Activated CD4-positive, CD25-positive, alpha-beta regulatory T cell treated with anti-CD3 and anti-CD28 coated beads, Interleukin-2, amount 50 U/mL, for 72 hours (primary cell): ENCODE measurements around the gene ZNF888.
A peak's percentile ranks its signal among the peaks of the same experiment; 100 is the strongest.
"Not testable (repeated sequence)": the region's sequence is repeated elsewhere in the genome, so short reads cannot be mapped to it uniquely, and the experiment has no call there.

Experiments used
- DNase-seq: peaks from one replicate; pipeline ENCODE4 v3.0.0; 2021

Gene ZNF888

DNA sequence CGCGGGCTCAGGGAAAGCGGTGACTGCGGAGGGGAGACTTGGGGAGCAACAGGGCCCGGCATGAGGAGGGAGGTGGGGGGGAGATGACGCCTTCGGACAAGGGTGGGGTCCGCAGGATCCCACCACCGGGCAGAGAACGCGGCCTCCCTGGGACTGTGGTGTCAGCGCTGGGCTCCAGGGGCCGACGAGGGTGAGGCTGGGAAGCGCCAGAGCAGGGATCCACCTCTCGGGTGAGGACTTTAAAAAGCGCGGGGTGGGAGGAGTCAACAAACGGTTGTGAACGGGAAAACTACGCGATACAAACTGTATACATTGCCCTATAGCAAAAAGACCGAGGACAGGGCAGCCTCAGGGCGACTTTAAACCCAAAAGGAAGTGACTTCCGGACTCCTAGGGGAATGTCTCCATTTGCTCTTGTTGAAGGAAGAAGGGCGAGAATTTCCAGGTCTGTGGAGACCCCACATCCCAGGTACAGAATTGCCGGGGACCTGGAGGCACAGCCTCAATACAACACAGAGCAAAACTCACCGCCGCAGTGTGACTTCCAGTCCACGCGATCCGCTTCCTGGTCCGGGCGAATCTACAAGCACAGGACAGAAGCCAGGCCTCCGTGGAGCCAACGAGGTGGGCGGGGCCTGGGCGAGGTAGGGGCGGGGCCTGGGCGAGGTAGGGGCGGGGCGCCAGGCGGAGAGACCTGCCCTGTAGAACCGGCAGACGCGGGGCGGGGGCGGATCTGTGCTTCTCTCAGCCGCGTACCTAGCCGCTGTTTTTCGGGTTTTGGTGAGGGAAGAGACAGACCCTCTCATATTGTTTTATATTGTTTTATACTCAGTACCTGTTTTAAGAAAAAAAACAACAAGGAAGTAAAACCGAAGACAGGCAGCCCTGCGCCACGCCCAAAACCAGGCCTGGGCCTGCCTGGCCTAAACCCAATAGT, at the start of gene ZNF888:
ZNF888 (minus strand) TSS at position 588 of the 937 bp plus-strand sequence. CDS start 5,555 bp downstream, outside the sequence.
- DNase-seq, result peak; percentile 86

DNA sequence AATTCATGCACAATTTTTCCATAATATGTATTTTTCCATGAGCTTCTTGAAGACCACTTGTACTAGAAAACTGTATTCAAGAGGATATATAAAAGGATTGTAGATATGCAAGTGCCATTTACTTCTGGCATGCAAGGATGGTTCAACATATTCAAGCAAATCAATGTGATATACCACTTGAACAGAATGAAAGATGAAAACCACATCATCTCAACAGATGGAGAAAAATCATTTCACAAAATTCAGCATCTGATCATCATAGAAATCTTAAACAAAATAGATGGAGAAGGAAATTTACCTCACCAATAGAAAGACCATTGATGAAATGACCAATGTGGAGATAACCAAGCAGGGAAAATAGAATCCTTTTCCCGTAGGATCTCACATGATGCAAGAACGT, 44.5 kb upstream of the ZNF888 start:
- no peak for DNase-seq

DNA sequence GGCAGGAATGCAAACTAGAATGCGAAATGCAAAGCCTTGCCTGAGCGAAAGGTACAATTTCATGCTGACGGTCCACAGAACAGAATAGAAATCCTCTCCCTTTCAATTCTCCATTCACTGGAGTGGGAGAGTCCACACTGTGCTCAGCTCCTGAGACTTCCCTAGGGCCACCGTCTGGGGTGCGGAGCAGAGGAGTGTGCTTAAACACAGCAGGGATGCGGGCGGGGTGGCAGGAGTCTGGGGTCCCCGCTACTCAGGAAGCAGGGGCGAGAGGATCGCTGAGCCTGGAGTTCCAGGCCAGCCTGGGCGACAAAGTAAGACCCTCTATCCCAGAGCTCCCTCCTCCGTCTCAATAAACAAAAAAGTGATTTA, 40.0 kb upstream of the ZNF888 start:
- peak; percentile 30 for DNase-seq

DNA sequence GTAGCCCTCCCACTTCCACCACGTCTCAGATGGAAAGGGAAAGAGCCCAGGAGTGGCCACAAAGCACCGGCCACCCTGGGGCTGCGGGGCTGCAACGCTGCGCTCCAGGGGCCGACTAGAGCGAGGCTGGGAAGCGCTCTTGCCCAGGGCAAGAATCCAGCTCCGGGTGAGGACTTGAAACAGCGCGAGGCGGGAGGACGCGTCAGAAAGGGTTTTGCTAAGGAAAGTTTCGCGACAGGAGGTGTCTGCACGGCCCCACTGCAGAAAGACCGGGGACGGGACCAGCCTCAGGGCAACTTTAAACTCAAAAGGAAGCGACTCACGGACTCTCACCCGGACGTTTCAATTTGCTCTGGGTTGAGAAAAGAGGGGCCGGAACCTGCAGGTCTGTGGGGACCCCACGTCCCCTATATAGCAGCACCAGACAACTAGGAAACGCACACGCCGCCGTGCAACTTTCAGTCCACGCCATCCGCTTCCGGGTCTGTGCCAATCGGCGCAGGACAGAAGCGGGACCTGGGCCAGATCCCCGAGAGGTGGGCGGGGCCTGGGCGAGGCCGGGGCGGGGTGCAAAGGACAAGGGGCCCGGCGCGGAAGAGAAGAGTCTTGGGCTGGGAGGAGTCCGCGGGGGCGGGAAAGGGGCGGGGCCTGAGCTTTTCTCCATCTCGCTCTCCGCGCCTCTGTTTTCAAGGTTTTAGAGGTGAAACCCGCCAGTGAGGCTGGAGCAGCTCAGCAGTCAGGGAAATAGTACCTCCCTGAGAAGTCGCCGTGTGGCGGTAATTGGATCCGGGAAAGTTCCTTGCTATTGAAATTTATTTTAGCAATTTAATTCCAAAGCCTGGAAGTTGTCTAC, 39.4 kb upstream of the ZNF888 start, which contains the start of gene ZNF816:
ZNF816 (minus strand) TSS at position 488 of the 853 bp plus-strand sequence. CDS start 6,792 bp downstream, outside the sequence.
- peak; percentile 99 for DNase-seq

DNA sequence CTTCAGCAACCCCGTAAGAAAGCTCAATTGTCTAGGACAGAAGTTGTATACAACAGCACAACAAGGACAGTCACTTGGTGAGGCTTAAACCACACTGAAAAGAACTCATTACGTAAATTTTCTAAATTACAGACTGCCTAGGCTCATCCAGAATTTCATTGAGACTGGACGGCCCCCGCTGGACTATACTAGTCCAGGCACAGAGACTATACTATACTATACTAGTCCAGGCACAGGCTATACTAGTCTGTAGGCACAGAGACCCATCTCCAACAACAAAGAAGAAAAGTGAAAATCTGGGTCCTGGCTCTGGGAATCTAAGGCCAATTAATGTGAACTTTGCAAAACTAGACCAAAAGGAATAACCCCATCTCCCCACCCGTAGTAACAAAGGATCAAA, 38.8 kb upstream of the ZNF888 start:
- no peak for DNase-seq

DNA sequence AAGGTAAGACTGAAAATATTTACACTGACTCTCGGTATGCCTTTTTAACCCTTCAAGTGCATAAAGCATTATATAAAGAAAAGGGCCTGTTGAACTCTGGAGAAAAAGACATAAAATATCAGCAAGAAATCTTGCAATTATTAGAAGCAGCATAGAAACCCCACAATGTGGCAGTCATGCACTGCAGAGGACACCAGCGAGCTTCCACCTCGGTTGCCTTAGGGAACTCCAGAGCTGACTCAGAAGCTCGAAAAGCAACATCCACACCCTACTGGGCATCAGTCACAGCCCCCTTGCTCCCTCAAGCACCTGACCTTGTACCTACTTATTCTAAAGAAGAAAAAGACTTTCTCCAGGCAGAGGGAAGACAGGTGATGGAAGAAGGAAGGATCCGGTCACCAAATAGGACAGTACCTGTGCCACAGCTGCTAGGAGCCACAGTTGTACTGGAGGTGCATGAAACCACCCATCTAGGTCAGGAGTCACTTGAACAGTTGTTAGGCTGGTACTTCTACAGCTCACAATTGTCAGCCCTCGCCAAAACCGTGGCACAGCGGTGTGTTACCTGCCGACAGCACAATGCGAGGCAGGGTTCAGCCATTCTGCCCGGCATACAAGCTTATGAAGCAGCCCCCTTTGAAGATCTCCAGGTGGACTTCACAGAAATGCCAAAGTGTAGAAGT, 36.5 kb upstream of the ZNF888 start:
- DNase-seq, result no peak

DNA sequence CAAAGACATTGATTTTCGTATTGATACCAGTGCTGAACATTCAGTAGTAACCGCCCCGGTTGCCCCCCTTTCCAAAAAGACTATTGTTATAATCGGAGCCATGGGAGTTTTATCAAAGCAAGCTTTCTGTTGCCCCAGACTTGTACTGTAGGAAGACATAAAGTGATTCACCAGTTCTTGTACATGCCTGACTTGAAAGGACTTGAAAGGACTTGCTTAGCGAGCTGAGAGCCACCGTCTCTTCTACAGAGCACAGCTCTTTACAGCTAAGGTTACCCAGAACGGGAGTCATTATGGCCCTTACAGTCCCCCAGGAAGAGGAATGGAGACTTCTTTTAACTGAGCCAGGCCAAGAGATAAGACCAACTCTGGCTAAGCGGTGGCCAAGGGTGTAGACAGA, 34.4 kb upstream of the ZNF888 start:
- no peak for DNase-seq

DNA sequence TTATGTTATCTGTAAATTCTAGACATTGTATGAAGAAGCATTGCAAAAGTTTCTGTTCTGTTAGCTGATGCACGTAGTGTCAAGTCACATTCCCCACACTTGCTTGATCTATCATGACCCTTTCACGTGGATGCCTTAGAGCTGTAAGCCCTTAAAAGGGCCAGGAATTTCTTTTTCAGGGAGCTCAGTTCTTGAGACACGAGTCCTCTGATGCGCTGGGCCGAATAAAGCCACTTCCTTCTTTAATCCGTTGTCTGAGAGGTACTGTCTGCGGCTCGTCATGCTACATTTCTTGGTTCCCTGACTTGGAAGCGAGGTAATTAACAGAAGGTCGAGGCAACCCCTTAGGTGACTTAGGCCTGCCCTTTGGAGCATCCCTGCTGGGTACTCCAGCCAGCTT, 33.7 kb upstream of the ZNF888 start:
- DNase-seq, result no peak

DNA sequence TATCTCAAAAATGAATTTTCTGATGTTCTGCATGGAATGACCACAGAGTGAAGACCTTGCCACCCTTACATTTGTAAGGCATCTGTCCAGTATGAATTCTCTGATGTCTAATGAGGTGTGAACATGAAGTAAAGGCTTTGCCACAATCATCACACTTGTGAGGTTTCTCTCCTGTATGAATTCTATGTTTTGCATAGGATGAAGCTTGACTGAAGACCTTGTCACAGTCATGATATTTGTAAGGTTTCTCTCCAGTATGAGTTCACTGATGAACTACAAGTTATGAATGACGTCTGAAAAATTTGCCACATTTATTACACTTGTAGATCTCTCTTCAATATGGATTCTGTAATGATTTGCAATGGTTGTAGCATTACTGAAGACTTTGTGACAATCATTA, 26.2 kb upstream of the ZNF888 start:
- no peak for DNase-seq

DNA sequence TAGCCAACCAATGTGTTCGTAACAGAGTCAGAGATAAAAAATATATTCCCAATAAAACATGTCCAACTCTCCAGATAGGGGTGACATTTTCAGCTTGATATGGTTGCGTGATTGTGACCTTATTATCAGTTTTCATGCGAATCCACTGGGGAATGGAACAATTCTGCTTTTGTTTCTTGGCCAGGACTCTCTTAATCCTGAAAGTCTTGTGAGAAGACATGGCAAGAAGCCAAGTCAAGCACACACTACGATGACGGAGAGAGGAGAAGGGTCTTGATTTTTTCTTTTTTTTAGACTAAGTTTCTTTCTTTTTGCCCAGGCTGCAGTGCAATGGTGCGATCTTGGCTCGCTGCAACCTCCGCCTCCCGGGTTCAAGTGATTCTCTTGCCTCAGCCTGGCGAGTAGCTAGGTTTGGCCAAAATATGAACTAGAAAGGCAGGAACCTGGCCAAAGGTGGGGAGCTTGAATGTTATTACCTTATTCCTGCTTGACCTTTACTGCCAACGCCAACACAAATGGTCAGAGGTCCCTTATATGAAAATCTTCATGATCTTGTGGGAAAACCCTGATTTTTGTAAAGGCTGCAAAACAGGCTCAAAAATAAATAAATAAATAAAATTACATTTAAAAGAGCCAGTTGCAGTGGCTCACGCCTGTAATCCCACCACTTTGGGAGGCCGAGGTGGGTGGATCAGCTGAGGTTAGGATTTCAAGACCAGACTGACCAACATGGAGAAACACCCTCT, 25.0 kb upstream of the ZNF888 start:
- DNase-seq, result no peak

DNA sequence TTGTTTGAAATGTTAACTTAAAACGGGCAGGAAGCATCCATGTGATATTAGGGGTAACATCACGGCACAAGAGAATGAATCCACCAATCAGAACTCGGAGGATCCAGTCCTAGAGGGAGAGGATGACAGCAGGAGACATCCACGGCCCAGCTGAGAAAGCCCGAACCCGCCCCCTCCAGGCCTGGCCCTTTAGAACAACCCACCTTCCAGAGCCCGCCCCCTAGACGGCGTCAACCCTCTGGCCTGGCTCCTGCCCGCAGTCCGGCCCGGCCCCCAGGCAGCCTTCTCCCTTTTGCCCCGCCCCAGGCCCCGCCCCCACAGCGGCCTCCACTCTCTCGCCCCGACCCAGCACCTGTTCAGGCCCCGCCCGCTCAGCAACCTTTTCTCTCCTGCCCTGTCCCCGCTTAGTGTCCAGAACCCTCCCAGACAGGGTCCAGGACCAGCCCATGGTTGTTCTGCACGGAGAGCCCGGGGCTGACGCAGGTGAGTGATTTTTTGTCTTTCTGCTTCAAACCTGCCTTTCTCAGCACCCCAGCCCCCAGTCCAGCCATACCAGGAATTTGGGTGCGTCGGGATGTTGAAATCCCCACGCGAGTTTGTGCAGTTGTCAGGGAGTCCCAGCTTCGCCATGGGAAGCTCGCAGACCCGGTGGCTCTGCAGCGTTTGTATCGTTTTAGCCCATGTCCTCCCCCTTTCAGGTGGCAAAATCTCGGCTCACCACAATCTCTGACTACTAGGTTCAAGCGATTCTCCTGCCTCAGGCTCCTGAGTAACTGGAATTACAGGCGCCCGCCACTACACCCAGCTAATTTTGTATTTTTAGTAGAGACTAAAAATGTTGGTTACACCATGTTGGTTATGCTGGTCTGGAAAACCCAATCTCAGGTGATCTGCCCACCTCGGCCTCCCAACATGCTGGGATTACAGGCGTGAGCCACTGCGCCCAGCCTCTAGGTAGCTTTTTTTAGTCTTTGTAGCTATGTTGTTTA, 23.4 kb upstream of the ZNF888 start:
- no peak for DNase-seq

DNA sequence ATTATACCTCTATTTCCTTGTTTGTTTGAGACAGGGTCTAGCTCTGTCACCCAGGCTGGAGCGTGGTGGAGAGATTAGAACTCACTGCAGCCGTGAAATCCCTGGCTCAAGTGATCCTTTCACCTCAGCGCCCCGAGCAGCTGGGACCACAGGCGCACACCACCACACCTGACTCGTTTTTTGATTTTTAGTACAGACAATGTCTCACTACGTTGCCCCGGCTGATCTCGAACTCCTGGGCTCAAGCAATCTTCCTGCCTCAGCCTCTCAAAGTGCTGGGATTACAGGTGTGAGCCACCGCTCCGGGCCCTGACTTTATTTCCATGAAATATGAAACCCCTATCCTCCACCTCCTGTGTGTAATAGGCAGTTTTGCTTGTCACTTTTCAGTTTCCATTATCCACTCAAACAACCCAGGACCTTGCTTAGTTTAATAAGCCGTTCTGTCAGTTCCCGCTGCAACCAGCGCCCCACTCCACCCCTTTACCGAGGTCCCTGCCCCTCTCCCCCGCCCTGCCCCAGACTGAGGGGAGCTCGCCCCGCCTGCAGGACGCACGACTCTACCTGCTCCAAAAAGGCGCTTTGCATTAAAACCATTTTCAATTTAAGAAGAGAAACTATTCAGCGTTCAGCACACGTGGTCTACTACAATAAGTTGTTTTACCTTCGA, 22.6 kb upstream of the ZNF888 start:
- no peak for DNase-seq

DNA sequence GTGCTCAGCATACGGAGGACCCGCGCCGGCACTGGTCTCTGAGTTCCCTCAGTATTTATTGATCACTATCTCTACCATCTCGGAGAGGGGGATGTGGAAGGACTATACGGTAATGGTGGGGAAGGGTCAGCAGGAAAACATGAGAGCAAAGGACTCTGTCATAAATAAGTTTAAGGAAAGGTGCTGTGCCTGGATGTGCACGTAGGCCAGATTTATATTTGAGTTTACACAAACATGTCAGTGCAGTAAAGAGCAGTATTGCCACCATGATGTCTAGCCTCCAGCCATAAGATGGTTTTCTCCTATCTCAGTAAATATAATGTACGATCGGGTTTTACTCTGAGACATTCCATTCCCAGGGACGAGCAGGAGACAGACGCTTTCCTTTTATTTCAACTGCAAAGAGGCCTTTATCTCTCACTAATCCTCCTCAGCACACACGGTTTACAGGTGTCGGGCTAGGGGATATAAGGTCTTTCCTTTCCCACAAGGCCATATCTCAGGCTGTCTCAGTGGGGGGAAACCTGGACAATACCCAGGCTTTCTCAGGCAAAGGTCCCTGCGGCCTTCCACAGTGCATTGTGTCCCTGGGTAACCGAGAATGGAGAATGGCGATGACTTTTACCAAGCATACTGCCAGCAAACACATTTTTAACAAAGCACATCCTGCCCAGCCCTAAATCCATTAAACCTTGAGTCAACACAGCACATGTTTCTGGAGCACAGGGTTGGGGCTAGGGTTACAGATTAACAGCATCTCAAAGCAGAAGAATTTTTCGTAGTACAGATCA, 21.7 kb upstream of the ZNF888 start:
- not testable (repeated sequence) for DNase-seq

DNA sequence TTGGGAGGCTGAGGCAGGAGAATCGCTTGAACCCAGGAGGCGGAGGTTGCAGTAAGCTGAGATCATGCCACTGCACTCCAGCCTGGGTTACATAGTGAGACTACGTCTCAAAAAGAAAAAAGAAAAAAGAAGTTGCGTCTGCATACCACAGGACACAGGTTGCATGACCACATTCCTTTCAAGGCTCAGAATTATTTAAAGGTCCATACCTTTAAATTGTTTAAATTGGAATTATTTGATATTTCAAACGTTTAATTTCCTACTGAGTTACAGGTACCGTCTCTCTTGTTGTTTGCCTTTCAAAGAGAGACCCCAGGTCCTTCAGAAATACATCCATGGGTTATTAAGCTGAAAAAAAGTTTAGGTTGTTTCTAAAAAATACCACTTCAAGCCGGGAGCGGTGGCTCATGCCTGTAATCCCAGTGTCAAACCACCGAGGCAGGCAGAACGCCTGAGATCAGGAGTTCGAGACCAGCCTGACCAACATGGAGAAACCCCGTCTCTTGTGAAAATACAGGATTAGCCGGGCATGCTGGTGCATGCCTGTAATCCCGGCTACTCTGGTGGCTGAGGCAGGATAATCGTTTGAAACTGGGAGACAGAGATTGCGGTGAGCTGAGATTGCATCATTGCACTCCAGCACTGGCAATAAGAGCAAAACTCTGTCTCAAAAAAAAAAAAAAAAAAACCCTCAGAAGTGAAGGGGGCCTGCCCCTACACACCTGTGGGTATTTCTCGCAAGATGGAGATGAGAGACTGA, 20.8 kb upstream of the ZNF888 start:
- DNase-seq, result no peak

DNA sequence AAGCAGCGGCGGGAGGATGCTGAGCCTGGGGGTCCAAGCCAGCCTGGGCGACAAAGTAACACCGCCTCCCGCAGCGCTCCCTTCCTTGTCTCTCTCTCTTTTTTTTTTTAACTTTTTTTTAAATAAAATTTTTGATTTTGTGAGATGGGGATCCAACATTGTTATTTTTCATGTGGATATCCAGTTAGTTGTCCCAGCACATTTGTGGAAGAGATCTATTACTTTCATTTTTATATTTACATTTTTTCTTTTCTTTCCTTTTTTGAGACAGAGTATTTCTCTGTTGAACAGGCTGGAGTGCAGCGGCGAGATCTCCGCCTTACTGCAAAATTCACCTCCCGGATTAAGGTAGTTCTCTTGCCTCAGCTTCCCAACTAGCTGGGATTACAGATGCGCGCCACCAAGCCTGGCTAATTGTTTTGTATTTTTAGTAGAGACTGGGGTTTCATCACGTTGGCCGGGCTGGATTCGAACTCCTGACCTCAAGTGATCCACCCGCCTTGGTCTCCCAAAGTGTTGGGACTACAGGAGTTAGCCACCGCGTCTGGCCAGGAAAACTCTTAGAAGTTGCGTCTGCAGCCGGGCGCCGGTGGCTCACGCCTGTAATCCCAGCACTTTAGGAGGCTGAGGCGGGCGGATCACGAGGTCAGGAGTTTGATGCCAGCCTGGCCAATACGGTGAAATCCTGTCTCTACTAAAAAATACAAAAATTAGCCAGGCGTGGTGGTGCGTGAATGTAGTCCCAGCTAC, 20.1 kb upstream of the ZNF888 start:
- DNase-seq, result no peak

DNA sequence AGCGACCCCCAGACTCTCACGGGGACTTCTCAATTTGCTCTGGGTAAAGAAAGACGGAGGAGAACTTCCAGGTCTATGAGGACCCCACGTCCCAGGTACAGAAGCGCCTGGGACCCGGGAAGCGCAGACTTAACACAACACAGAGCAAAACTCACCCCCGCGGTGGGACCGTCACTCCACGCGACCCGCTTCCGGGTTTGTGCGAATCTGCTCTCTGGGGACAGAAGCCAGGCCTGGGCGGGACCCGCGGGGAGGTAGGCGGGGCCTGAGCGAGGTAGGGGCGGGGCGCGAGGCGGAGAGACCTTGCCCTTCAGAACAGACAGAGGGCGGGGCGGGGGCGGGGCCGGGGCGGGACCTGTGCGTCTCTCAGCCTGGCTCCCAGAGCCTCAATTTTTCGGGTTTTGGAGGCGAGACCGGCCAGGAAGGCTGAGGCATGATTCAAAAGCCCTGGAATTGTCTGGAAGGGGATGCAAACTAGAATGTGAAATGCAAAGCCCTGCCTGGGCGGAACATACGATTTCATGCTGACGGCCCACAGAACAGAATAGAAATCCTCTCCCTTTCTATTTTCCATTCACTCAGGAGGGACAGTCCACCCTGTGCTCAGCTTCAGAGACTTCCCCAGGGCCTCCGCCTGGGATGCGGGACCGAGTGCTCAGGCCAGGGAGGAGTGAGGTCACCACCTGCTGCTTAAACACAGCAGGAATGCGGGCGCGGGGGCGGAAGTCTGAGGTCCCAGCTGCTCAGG, 19.3 kb upstream of the ZNF888 start:
- DNase-seq, result peak; percentile 98

DNA sequence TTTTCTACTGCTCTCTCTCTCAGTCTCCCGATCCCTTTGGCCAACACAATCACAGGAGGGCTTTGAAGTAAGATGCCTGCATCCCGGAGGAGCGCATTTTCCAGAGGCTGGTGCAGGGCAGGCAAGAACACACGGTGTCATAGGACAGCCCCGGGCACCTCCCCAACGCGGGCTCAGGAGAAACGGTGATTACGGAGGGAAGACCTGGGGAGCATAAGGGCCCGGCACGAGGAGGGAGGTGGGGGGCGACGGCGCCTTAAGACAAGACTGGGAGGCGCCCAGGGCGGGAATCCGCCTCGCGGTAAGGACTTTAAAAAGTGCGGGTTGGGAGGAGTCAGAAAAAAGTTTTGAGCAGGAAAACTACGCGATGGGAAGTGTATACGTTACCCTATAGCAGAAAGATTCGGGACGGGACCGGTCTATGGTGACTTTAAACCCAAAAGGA, 18.7 kb upstream of the ZNF888 start:
- peak; percentile 31 for DNase-seq
